Esophagus squamous epithelium (tissue), 5 donors: Measurements from ENCODE around the gene DGKB. TPM values are rescaled to one million over a fixed set of nuclear protein-coding genes. Genes with fewer than 3 reads are reported as not detected.

Source experiments
- DNase-seq: peaks from one replicate; lab custom pipeline; 2025; lab: John Stamatoyannopoulos, UW
- H3K27ac ChIP-seq, 4 donors: fragments of 200-600 bp; sonication (generic); one replicate each; pipeline ENCODE4 v1.5.1; 2016 to 2019; ENCODE audit warnings: mild to moderate bottlenecking in 1 of 4
- H3K27me3 ChIP-seq, 4 donors: fragments of 200-600 bp; sonication (generic); 1 replicate in 3 of 4; 2 replicates in 1 of 4; pipeline versions ENCODE4 v1.5.1 to v1.6.0; 2017 to 2021; ENCODE audit warnings: antibody characterized with exemption in 1 of 4
- H3K36me3 ChIP-seq, 3 donors: fragments of 200-600 bp; sonication (generic); one replicate each; pipeline ENCODE4 v1.5.1; 2016 to 2019
- H3K4me1 ChIP-seq, 3 donors: fragments of 200-600 bp; sonication (generic); one replicate each; pipeline ENCODE4 v1.5.1; 2017 to 2019
- H3K4me3 ChIP-seq, 4 donors: fragments of 200-600 bp; sonication (generic); 1 replicate in 3 of 4; 2 replicates in 1 of 4; pipeline ENCODE4 v1.5.1; 2016 to 2019; ENCODE audit warnings: mild to moderate bottlenecking in 2 of 4, moderate library complexity in 1 of 4
- H3K9me3 ChIP-seq, 3 donors: fragments of 200-600 bp; sonication (generic); one replicate each; pipeline ENCODE4 v1.5.1; 2016 to 2019
- POLR2A ChIP-seq, 4 donors: fragments of 450-650 bp; IDR thresholded peaks; one replicate each; pipeline ENCODE4 v1.6.1; 2017; ENCODE audit warnings: antibody characterized with exemption in 4 of 4, mild to moderate bottlenecking in 4 of 4, moderate library complexity in 3 of 4
- WGBS, 2 donors: methylation state at CpG; one replicate each; pipeline ENCODE4 v1.1.5; 2018; 5-methylcytosine and 5-hydroxymethylcytosine counted together
- intact Hi-C: fragments of 100-400 bp; cut with DNase I; formaldehyde crosslinking; loops from one replicate; pipeline ENCODE4 v1.15.0; 2022
- total RNA-seq, 4 donors: library from RNA; depleted of rRNA; stranded (reverse); fragments of >200 nt; gene quantifications; one replicate each; pipeline ENCODE4 v1.1.0, GENCODE V29; 2016
- TF ChIP-seq, protein P1 (sequence below), 6 experiments: fragments of 450-650 bp in 4 of 6; fragments of 200-600 bp in 2 of 6; sonication (generic) in 2 of 6; IDR thresholded peaks; one replicate each; pipeline ENCODE4 v1.5.1; 2016 to 2019; ENCODE audit warnings: antibody characterized with exemption in 6 of 6, mild to moderate bottlenecking in 4 of 6, moderate library complexity in 4 of 6
- donor health status: DM: yes; HTN: yes; CAD: no.

Gene DGKB
- total RNA-seq, 4 donors from 2014 or later: 0.09 to 1.1 (median 0.23) TPM; not detected in 1

- WGBS, 2 donors: 45 to 65% methylated on average over 2 of the region's 2 CpGs
- Histone ChIP-seq H3K36me3 (no peaks in the 10 kb centered on the region), H3K9me3 (no peaks in the 10 kb centered on the region), H3K27me3 (no peaks in the 10 kb centered on the region), H3K4me1 (no peaks in the 10 kb centered on the region), H3K4me3 (no peak overlapping the region), H3K27ac (no peak overlapping the region)
- no peak for TF ChIP-seq POLR2A (IDR thresholded peaks at IDR 0.05)
- TF ChIP-seq, protein P1, sequence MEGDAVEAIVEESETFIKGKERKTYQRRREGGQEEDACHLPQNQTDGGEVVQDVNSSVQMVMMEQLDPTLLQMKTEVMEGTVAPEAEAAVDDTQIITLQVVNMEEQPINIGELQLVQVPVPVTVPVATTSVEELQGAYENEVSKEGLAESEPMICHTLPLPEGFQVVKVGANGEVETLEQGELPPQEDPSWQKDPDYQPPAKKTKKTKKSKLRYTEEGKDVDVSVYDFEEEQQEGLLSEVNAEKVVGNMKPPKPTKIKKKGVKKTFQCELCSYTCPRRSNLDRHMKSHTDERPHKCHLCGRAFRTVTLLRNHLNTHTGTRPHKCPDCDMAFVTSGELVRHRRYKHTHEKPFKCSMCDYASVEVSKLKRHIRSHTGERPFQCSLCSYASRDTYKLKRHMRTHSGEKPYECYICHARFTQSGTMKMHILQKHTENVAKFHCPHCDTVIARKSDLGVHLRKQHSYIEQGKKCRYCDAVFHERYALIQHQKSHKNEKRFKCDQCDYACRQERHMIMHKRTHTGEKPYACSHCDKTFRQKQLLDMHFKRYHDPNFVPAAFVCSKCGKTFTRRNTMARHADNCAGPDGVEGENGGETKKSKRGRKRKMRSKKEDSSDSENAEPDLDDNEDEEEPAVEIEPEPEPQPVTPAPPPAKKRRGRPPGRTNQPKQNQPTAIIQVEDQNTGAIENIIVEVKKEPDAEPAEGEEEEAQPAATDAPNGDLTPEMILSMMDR (IDR thresholded peaks at IDR 0.05): no peak
- no peak for DNase-seq
- intact Hi-C loops: no loop called here
Measured at GRCh38 chr7:14403587-14403986, 499.0 kb downstream of the DGKB start.

- 27 to 29% methylated on average over 3 of the region's 3 CpGs for WGBS, 2 donors
- Histone ChIP-seq H3K27ac (no peak overlapping the region), H3K9me3 (no peaks in the 10 kb centered on the region), H3K27me3 (no peaks in the 10 kb centered on the region), H3K4me3 (no peak overlapping the region), H3K4me1 (no peaks in the 10 kb centered on the region), H3K36me3 (no peaks in the 10 kb centered on the region)
- intact Hi-C loops: no loop called here
- TF ChIP-seq POLR2A (IDR thresholded peaks at IDR 0.05): no peak
- TF ChIP-seq, protein P1 (IDR thresholded peaks at IDR 0.05): no peak
- DNase-seq: no peak
Measured at GRCh38 chr7:14400271-14400670, 502.3 kb downstream of the DGKB start.

GRCh38 chr7:14398526-14398925 lies 504.0 kb downstream of the DGKB start:
- TF ChIP-seq, protein P1 (IDR thresholded peaks at IDR 0.05): no peak
- TF ChIP-seq POLR2A (IDR thresholded peaks at IDR 0.05): no peak
- Histone ChIP-seq H3K27ac (no peak overlapping the region), H3K4me1 (no peaks in the 10 kb centered on the region), H3K27me3 (no peaks in the 10 kb centered on the region), H3K9me3 (no peaks in the 10 kb centered on the region), H3K4me3 (no peak overlapping the region), H3K36me3 (no peaks in the 10 kb centered on the region)
- intact Hi-C loops: no loop called here
- DNase-seq: no peak

GRCh38 chr7:14395860-14396259 lies 506.7 kb downstream of the DGKB start:
- no peak overlapping the region for H3K27ac ChIP-seq
- H3K36me3 ChIP-seq: no peaks in the 10 kb centered on the region
- no peak overlapping the region for H3K4me3 ChIP-seq

DNA sequence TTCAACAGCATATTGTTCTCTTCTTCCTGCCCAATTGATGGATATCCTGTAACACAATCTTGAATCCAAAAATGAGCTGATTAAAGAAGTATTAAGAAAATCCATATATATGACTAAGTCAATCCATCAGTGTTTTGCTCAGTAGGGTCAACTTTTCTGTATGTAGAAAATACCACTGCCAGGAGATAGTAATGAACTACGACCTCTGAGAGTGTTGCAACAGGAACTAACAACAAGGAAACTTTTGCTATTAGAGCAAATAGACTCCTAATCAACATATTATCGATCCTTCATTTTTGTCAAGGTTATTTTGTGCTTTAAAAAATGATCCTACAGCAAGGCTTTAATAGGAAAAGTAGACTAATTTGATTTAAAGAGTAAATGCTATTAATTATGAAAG lies 507.8 kb downstream of the DGKB start:
- Histone ChIP-seq H3K4me3 (no peak overlapping the region), H3K4me1 (no peaks in the 10 kb centered on the region), H3K27ac (no peak overlapping the region), H3K9me3 (no peaks in the 10 kb centered on the region), H3K27me3 (no peaks in the 10 kb centered on the region), H3K36me3 (no peaks in the 10 kb centered on the region)
- TF ChIP-seq POLR2A (IDR thresholded peaks at IDR 0.05): no peak
- intact Hi-C loops: no loop called here
- 44 to 72% methylated on average over 2 of the region's 2 CpGs for WGBS, 2 donors
- no peak for DNase-seq

More at GRCh38 chr7:14395860-14396259, 506.7 kb downstream of the DGKB start:
- TF ChIP-seq, protein P1 (IDR thresholded peaks at IDR 0.05): no peak
- TF ChIP-seq POLR2A (IDR thresholded peaks at IDR 0.05): no peak
- Histone ChIP-seq H3K4me1 (no peaks in the 10 kb centered on the region), H3K9me3 (no peaks in the 10 kb centered on the region), H3K27me3 (no peaks in the 10 kb centered on the region)
- no peak for DNase-seq
- intact Hi-C loops: no loop called here

DNA sequence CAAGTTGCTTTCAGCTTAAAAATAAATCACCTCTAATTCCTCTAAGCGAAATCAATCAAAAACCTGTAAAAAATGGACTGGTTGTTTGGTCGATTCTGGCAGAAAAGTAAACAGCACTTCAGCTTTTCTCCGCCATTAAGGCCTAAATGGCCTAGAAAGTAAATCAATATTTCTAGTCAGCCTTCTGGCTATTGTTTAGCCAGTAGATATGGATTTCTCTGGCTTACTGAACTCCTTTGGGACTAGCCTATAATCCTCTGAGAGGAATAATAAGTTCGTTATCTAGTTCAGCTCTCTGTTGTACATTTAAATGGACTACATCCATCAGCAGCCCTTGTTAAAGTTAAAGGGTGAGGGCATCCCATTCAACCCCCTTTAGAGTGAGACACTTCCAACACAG lies 513.0 kb downstream of the DGKB start:
- DNase-seq: no peak
- TF ChIP-seq POLR2A (IDR thresholded peaks at IDR 0.05): no peak
- TF ChIP-seq, protein P1 (IDR thresholded peaks at IDR 0.05): no peak
- WGBS, 2 donors: 40 to 55% methylated on average over 4 of the region's 4 CpGs

More for the DNA sequence above, 513.0 kb downstream of the DGKB start:
- Histone ChIP-seq H3K9me3 (no peaks in the 10 kb centered on the region), H3K4me3 (no peak overlapping the region), H3K27me3 (no peaks in the 10 kb centered on the region), H3K27ac (no peak overlapping the region), H3K36me3 (no peaks in the 10 kb centered on the region), H3K4me1 (no peaks in the 10 kb centered on the region)
- intact Hi-C loops: no loop called here
